ENCODE data around the gene RNF223. TPM values are rescaled to one million over a fixed set of nuclear protein-coding genes. Genes with fewer than 3 reads are reported as not detected.

RNF223 gene
- total and polyA plus RNA-seq, 2 of the 13 experiments (the other 11 are each of a cell fraction or from before 2014, with no cell fraction given) = 0.03 TPM; not detected in 1

DNA sequence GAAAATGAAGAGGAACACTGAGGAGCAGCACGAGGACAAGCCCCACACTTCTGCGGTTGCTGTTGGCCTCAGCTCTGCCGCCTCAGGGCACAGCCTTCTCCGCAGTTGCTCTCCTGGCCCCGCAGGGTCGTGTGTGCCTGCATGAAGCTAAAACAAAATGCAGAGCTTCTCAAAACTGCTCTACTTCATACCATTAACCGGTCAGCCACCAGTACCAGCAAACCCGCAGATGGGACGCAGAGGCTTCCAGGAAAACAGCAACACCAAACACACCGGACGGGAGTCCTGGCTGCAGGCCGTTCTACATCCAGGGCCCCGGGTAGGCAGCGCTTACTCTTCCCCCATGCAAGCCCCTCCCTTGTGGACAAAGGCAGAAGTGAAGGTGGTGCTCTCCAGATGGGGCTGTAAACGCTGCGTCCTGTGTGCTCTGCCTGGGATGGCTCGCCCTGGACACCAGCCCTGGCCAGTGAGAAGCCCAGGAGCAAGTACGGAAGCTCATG, 48.9 kb upstream of the RNF223 start:
- no peaks in the 10 kb centered on the region for H4K20me1 ChIP-seq (ENCODE audit: insufficient read depth, low read length)
- no TSS peak for BruUV-seq (replicated peaks)
- peaks cover 58% of the 10 kb centered on the region for H3K4me1 ChIP-seq (ENCODE audit: insufficient read depth, low read length)
- peaks cover 2% of the 10 kb centered on the region for H3K79me2 ChIP-seq (ENCODE audit: insufficient read depth, low read length)
- H2AFZ ChIP-seq (ENCODE audit: low read length) = no peak overlapping the region
- peak overlapping the region; percentile 91 for H3K4me2 ChIP-seq (ENCODE audit: low read depth, low read length)
- H3K27me3 ChIP-seq (ENCODE audit: control insufficient read depth in 1 of 2, insufficient read depth in 2 of 2, low read length in 2 of 2) = peaks cover 2 to 28% of the 10 kb centered on the region in 2 experiments; a peak in 4 of 5 replicates
- 4% methylated on average over 10 of the region's 18 CpGs for WGBS (ENCODE audit: low lambda C conversion rate)
- peak overlapping the region; percentile 41 to 72 (median 49) for H3K4me3 ChIP-seq (replicated peaks in 1 of 3; ENCODE audit: insufficient read depth in 1 of 3, low read depth in 2 of 3, low read length in 3 of 3)
- POLR2A ChIA-PET = interaction anchor here (0.9 to 4.2 kb wide), 4 partner anchors 9 to 168 kb away, joined by 3 to 93 read pairs (median 6); no protein-coding TSS in a partner anchor
- no peak overlapping the region for H3K27ac ChIP-seq (ENCODE audit: extremely low read length, insufficient read depth, low read length)
- H3K9ac ChIP-seq (ENCODE audit: insufficient read depth, low read depth, low read length) = peak overlapping the region; percentile 29
- in situ Hi-C loops (cut with HindIII; ENCODE audit: extremely low pct_ligation_motif_present, low pct_unique_long_range_greater_than_20kb) (no loop called here), intact Hi-C loops (cut with micrococcal nuclease; ENCODE audit: unreplicated experiment) (loop anchor here (5.0 kb wide), 3 partner anchors 109 to 169 kb away; partner anchors contain the start of genes B3GALT6 and SDF4)
- no peaks in the 10 kb centered on the region for H3K36me3 ChIP-seq (replicated peaks in 1 of 2; ENCODE audit: control insufficient read depth in 1 of 2, insufficient read depth in 2 of 2, low read length in 2 of 2)
- ATAC-seq = peak; percentile 66
- peak; percentile 74 for DNase-seq (ENCODE audit: low spot score)
- peak; percentile 47 for FAIRE-seq
- no peaks in the 10 kb centered on the region for H3K9me3 ChIP-seq (ENCODE audit: low read length)
- CTCF ChIA-PET (ENCODE audit: low intra/inter-chr PET ratio, low total read pairs) = interaction anchor here (1.0 to 1.5 kb wide), 2 partner anchors 108 to 109 kb away, joined by 3 to 5 read pairs; partner anchors contain the start of genes B3GALT6 and SDF4
- TF ChIP-seq ZNF292 (CRISPR knock-in tag; IDR thresholded peaks at IDR 0.05; ENCODE audit: borderline replicate concordance, low read depth) (peak; percentile 55; the same call in 1 of the 2 replicates), NR2F1 (CRISPR knock-in tag; IDR thresholded peaks at IDR 0.05) (no peak), NR2F6 (IDR thresholded peaks at IDR 0.05) (no peak), NR2F6 (CRISPR knock-in tag; IDR thresholded peaks at IDR 0.05) (peak; percentile 18; the same call in 1 of the 2 replicates), XRCC5 (optimal IDR thresholded peaks at IDR 0.05; ENCODE audit: low read length) (peak; percentile 54), FIP1L1 (IDR thresholded peaks at IDR 0.05; ENCODE audit: borderline replicate concordance, insufficient read depth, low read depth, low read length) (no peak), ESRRA (CRISPR knock-in tag; IDR thresholded peaks at IDR 0.05; ENCODE audit: low read depth) (peak; percentile 47; the same call in 1 of the 2 replicates), PHF21A (CRISPR knock-in tag; IDR thresholded peaks at IDR 0.05) (peak; percentile 40; the same call in 1 of the 2 replicates), ZNF251 (CRISPR knock-in tag; IDR thresholded peaks at IDR 0.05) (no peak), MTF1 (CRISPR knock-in tag; IDR thresholded peaks at IDR 0.05) (no peak), FOXA3 (CRISPR knock-in tag; IDR thresholded peaks at IDR 0.05) (peak; percentile 22; the same call in 1 of the 2 replicates), RFXANK (CRISPR knock-in tag; IDR thresholded peaks at IDR 0.05) (no peak), ZNF556 (CRISPR knock-in tag; IDR thresholded peaks at IDR 0.05; ENCODE audit: borderline replicate concordance) (no peak), ZNF12 (CRISPR knock-in tag; IDR thresholded peaks at IDR 0.05) (peak; percentile 20; the same call in 1 of the 2 replicates), ISL2 (CRISPR knock-in tag; IDR thresholded peaks at IDR 0.05) (no peak), TOE1 (CRISPR knock-in tag; IDR thresholded peaks at IDR 0.05) (no peak), CBX5 (CRISPR knock-in tag; IDR thresholded peaks at IDR 0.05; ENCODE audit: borderline replicate concordance) (peak; percentile 62; the same call in 1 of the 2 replicates), HMG20A (CRISPR knock-in tag; IDR thresholded peaks at IDR 0.05; ENCODE audit: borderline replicate concordance) (no peak)
- TF ChIP-seq, protein P1, sequence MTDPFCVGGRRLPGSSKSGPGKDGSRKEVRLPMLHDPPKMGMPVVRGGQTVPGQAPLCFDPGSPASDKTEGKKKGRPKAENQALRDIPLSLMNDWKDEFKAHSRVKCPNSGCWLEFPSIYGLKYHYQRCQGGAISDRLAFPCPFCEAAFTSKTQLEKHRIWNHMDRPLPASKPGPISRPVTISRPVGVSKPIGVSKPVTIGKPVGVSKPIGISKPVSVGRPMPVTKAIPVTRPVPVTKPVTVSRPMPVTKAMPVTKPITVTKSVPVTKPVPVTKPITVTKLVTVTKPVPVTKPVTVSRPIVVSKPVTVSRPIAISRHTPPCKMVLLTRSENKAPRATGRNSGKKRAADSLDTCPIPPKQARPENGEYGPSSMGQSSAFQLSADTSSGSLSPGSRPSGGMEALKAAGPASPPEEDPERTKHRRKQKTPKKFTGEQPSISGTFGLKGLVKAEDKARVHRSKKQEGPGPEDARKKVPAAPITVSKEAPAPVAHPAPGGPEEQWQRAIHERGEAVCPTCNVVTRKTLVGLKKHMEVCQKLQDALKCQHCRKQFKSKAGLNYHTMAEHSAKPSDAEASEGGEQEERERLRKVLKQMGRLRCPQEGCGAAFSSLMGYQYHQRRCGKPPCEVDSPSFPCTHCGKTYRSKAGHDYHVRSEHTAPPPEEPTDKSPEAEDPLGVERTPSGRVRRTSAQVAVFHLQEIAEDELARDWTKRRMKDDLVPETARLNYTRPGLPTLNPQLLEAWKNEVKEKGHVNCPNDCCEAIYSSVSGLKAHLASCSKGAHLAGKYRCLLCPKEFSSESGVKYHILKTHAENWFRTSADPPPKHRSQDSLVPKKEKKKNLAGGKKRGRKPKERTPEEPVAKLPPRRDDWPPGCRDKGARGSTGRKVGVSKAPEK (CRISPR knock-in tag; IDR thresholded peaks at IDR 0.05; ENCODE audit: borderline replicate concordance) = 0 out of 2 replicates have a peak, but pooled peaks have one; percentile 56
- TF ChIP-seq, protein P2, sequence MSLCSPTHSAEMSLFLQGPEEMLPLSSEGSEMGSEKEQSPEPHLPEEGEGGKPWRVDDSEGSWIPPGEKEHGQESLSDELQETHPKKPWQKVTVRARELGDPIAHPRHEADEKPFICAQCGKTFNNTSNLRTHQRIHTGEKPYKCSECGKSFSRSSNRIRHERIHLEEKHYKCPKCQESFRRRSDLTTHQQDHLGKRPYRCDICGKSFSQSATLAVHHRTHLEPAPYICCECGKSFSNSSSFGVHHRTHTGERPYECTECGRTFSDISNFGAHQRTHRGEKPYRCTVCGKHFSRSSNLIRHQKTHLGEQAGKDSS (CRISPR knock-in tag; IDR thresholded peaks at IDR 0.05; ENCODE audit: borderline replicate concordance, low read depth) = peak; percentile 44; the same call in 1 of the 2 replicates
- TF ChIP-seq, protein P3, sequence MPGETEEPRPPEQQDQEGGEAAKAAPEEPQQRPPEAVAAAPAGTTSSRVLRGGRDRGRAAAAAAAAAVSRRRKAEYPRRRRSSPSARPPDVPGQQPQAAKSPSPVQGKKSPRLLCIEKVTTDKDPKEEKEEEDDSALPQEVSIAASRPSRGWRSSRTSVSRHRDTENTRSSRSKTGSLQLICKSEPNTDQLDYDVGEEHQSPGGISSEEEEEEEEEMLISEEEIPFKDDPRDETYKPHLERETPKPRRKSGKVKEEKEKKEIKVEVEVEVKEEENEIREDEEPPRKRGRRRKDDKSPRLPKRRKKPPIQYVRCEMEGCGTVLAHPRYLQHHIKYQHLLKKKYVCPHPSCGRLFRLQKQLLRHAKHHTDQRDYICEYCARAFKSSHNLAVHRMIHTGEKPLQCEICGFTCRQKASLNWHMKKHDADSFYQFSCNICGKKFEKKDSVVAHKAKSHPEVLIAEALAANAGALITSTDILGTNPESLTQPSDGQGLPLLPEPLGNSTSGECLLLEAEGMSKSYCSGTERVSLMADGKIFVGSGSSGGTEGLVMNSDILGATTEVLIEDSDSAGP (CRISPR knock-in tag; IDR thresholded peaks at IDR 0.05; ENCODE audit: borderline replicate concordance) = no peak

All from HepG2 (cell line).